ENCODE measurements around the gene FILIP1. TPM values are rescaled to one million over a fixed set of nuclear protein-coding genes. Genes with fewer than 3 reads are reported as not detected.

The FILIP1 gene
- total RNA-seq, 3 donors from 2014 or later = 2.9 to 4.3 (median 4.3) TPM

DNA sequence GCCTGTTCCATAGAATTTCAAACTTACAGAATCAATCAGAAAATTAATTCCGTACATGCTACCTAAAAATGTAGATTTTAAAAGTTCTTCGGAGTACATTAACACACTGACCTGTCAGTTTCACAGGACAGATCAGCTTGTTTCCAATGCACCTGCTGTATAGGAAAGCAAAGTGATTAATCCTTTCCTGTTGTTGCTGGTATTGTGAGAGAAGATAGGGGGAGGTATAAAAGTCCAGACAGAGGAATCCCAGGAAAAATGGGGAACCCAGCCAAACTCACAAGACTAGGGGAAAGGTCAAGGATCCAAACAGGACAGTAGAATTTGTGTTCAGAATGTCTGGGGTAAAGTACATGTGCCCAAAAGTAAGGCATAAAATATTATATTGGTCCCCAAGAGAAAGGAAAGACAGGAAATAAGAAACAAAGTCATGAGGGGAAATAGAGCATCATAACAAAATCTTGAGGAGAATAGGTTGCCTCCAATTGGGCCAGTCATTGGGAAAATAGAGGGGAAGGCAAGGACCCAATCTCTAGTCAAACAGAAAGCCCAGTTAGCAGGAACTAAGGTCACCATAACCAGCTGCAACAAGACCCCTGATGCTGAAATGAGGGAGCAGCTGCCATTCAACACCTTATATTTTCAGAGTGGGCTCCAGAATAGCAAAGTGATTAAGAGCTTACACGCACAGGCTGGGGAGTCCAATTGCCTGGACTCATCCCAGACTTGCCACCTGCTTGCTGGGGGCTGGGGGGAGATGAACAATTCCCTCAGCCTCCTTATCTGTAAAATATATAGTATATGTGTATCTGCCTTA, 10.3 kb downstream of the FILIP1 start:
- intact Hi-C loops (cut with DNase I; ENCODE audit: low total_unique reads) = no loop called here
- Histone ChIP-seq H3K4me1 (no peaks in the 10 kb centered on the region), H3K27ac (no peak overlapping the region), H3K27me3 (no peaks in the 10 kb centered on the region), H3K36me3 (no peaks in the 10 kb centered on the region), H3K4me3 (no peak overlapping the region), H3K9me3 (no peaks in the 10 kb centered on the region)
- TF ChIP-seq POLR2A (IDR thresholded peaks at IDR 0.05) (no peak), POLR2AphosphoS5 (IDR thresholded peaks at IDR 0.05) (no peak)
- TF ChIP-seq, protein P1, sequence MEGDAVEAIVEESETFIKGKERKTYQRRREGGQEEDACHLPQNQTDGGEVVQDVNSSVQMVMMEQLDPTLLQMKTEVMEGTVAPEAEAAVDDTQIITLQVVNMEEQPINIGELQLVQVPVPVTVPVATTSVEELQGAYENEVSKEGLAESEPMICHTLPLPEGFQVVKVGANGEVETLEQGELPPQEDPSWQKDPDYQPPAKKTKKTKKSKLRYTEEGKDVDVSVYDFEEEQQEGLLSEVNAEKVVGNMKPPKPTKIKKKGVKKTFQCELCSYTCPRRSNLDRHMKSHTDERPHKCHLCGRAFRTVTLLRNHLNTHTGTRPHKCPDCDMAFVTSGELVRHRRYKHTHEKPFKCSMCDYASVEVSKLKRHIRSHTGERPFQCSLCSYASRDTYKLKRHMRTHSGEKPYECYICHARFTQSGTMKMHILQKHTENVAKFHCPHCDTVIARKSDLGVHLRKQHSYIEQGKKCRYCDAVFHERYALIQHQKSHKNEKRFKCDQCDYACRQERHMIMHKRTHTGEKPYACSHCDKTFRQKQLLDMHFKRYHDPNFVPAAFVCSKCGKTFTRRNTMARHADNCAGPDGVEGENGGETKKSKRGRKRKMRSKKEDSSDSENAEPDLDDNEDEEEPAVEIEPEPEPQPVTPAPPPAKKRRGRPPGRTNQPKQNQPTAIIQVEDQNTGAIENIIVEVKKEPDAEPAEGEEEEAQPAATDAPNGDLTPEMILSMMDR (IDR thresholded peaks at IDR 0.05) = no peak
- DNase-seq (ENCODE audit: low spot score in 2 of 2) = no peak

DNA sequence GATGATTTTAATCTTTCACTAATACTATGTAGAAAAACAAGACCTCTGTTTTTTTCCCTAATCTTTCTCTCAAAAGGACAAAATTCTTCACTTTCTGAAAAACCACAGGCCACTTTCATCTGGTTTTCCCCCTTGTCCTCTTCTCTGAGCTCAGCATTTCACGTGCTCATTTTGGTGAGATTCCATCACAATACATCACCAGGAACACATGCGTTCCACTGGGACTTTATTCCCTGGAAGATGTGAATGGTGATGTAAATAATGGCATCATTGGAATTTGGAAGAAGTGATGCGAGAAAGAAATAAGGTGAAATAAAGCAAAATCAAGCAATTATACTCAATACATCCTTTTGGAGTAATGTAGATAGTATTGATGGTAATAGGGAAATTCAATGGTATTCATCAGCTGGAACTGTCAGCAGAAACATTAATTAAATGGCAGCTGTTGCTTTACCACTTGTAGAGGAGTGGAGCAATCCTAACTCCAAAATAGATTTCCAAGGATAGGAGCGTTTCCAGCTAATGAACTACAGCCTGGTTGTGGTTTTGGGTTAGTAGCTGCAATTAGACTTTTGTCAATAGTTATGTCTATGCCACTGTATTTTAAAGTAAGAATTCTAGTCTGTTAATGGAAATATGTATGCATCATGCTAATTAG, 11.5 kb downstream of the FILIP1 start:
- TF ChIP-seq POLR2AphosphoS5 (IDR thresholded peaks at IDR 0.05) = peak in 1 of 3 donors; percentile 27
- TF ChIP-seq, protein P1 (IDR thresholded peaks at IDR 0.05) = no peak
- intact Hi-C loops (cut with DNase I; ENCODE audit: low total_unique reads) = loop anchor here (2.0 kb wide), 1 partner anchor 21 kb away; no protein-coding TSS in a partner anchor
- no peaks in the 10 kb centered on the region for H3K4me1 ChIP-seq
- H3K4me3 ChIP-seq = no peak overlapping the region
- no peaks in the 10 kb centered on the region for H3K9me3 ChIP-seq
- no peaks in the 10 kb centered on the region for H3K27me3 ChIP-seq
- H3K36me3 ChIP-seq = no peaks in the 10 kb centered on the region
- H3K27ac ChIP-seq = peak overlapping the region; percentile 70 to 86
- no peak for DNase-seq (ENCODE audit: low spot score in 2 of 2)

DNA sequence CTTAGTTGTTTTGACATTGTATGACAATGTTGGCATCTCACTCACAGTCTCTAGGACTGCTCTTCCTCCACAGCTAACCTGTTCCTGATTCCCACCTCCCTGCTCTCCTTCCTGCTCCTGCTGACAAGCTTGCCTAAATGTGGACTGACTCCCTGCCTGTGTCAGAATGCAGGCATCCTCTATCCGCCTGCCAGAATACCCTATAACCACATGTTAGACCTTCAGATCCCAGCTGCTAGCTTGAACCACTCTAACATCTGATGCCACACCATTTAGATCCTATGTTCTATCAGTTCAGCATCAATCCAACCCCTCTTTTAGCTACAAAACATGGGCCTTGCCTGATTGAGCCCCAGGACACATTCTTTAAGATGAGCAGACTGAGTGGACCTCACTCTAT, 12.2 kb downstream of the FILIP1 start:
- DNase-seq (ENCODE audit: low spot score in 2 of 2) = no peak
- TF ChIP-seq POLR2AphosphoS5 (IDR thresholded peaks at IDR 0.05) = no peak
- TF ChIP-seq, protein P1 (IDR thresholded peaks at IDR 0.05) = no peak
- TF ChIP-seq POLR2A (IDR thresholded peaks at IDR 0.05) = no peak
- Histone ChIP-seq H3K4me3 (no peak overlapping the region), H3K27ac (peak overlapping the region; percentile 70 to 86), H3K4me1 (no peaks in the 10 kb centered on the region), H3K9me3 (no peaks in the 10 kb centered on the region), H3K27me3 (no peaks in the 10 kb centered on the region), H3K36me3 (no peaks in the 10 kb centered on the region)
- intact Hi-C loops (cut with DNase I; ENCODE audit: low total_unique reads) = loop anchor here (2.0 kb wide), 1 partner anchor 21 kb away; no protein-coding TSS in a partner anchor

DNA sequence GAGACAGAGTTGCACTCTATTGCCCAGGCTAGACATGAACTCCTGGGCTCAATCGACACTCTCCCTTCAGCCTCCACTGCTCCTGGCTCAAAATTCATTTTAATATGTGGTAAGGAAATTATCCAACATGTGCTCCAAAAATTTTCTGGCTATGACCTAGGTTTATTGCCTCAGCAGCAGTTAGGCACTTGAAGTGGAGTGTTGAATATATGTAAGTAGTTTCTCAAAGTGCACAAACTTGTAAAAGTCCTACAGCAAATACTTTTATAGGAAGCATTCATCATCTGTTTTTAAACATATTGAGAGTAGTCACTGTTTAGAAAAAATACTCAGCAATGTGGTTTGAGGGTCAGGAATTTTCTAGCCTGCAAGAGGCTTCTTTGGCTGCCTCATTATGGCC, 13.2 kb downstream of the FILIP1 start:
- H3K4me3 ChIP-seq = no peak overlapping the region
- intact Hi-C loops (cut with DNase I; ENCODE audit: low total_unique reads) = loop anchor here (2.0 kb wide), 1 partner anchor 20 kb away; no protein-coding TSS in a partner anchor
- no peaks in the 10 kb centered on the region for H3K36me3 ChIP-seq
- DNase-seq (ENCODE audit: low spot score in 2 of 2) = no peak
- H3K27me3 ChIP-seq = no peaks in the 10 kb centered on the region
- H3K4me1 ChIP-seq = no peaks in the 10 kb centered on the region
- H3K9me3 ChIP-seq = no peaks in the 10 kb centered on the region
- peak overlapping the region; percentile 70 to 86 for H3K27ac ChIP-seq
- TF ChIP-seq POLR2A (IDR thresholded peaks at IDR 0.05) (no peak), POLR2AphosphoS5 (IDR thresholded peaks at IDR 0.05) (no peak)
- TF ChIP-seq, protein P1 (IDR thresholded peaks at IDR 0.05) = no peak

DNA sequence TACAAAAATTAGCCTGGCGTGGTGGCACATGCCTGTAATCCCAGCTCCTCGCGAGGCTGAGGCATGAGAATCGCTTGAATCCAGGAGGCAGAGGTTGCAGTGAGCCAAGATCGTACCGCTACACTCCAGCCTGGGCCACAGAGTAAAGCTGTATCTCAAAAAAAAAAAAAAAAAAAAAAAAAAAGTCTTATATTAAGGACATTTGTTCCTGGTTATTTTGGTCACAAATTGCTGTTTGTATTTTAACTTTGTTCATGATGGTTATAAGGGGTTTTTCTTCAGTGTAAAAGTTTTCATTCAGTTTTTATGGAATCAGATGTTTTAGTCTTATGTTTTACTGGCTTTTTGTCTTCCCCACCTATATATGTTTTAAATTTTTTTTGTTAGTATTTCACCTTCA, 13.9 kb downstream of the FILIP1 start:
- DNase-seq (ENCODE audit: low spot score in 2 of 2) = no peak
- H3K36me3 ChIP-seq = no peaks in the 10 kb centered on the region
- H3K9me3 ChIP-seq = no peaks in the 10 kb centered on the region
- H3K4me1 ChIP-seq = no peaks in the 10 kb centered on the region
- no peaks in the 10 kb centered on the region for H3K27me3 ChIP-seq
- TF ChIP-seq POLR2A (IDR thresholded peaks at IDR 0.05) (no peak), POLR2AphosphoS5 (IDR thresholded peaks at IDR 0.05) (no peak)
- TF ChIP-seq, protein P1 (IDR thresholded peaks at IDR 0.05) = no peak
- H3K27ac ChIP-seq = no peak overlapping the region
- H3K4me3 ChIP-seq = no peak overlapping the region
- intact Hi-C loops (cut with DNase I; ENCODE audit: low total_unique reads) = loop anchor here (2.0 kb wide), 1 partner anchor 19 kb away; no protein-coding TSS in a partner anchor
